SK-N-SH (cell line): Measurements from ENCODE around the gene DEPDC5. TPM values are rescaled to one million over a fixed set of nuclear protein-coding genes. Genes with fewer than 3 reads are reported as not detected.

Source experiments
- CTCF ChIA-PET: fragments of 300-600, 350-600 bp; formaldehyde crosslinking; extraction: SDS; loops from one replicate; lab custom pipeline; 2021; lab: Yijun Ruan, JAX
- POLR2A ChIA-PET: fragments of 350-600 bp; sonication (Branson Sonifier 250); formaldehyde crosslinking; extraction: SDS; loops from one replicate; lab custom pipeline; 2020; ENCODE audit warnings: antibody characterized with exemption, inconsistent platforms; lab: Yijun Ruan, JAX
- DNase-seq: peaks from one replicate; pipeline ENCODE4 v3.0.0; 2012
- H2AFZ ChIP-seq: fragments of 200-600 bp; sonication (generic); 2 replicates; pipeline ENCODE4 v1.8.1; 2016; ENCODE audit warnings: antibody characterized with exemption, mild to moderate bottlenecking, low read depth
- H3F3A ChIP-seq: fragments of 200-600 bp; sonication (generic); replicated peaks from 2 replicates; pipeline ENCODE3; 2016; ENCODE audit warnings: antibody characterized with exemption, mild to moderate bottlenecking; ENCODE audit not compliant: insufficient read depth
- H3K27ac ChIP-seq, 2 experiments: fragments of 200-500 bp in 1 of 2; fragments of 200-600 bp in 1 of 2; sonication (Bioruptor generic) in 1 of 2; sonication (generic), shearing (Covaris generic) in 1 of 2; 2 replicates each; pipeline versions ENCODE4 v1.5.1 to v1.6.1; 2014 to 2016; ENCODE audit warnings: low read depth in 2 of 2, inconsistent platforms in 1 of 2, low read length in 1 of 2, mild to moderate bottlenecking in 1 of 2, mixed read lengths in 1 of 2
- H3K27me3 ChIP-seq: fragments of 200-600 bp; sonication (generic), shearing (Covaris generic); 2 replicates; pipeline ENCODE4 v1.6.1; 2016; ENCODE audit warnings: mixed run types; ENCODE audit not compliant: insufficient read depth
- H3K36me3 ChIP-seq, 2 experiments: fragments of 200-500 bp in 1 of 2; fragments of 200-600 bp in 1 of 2; sonication (Bioruptor generic) in 1 of 2; sonication (generic) in 1 of 2; replicated peaks in 1 of 2; 2 replicates each; pipeline versions ENCODE3 to v1.5.1; 2014 to 2016; ENCODE audit warnings: low read length in 1 of 2, mild to moderate bottlenecking in 1 of 2; ENCODE audit not compliant: insufficient read depth in 2 of 2, control insufficient read depth in 1 of 2
- H3K4me1 ChIP-seq, 2 experiments: fragments of 200-500 bp in 1 of 2; fragments of 200-600 bp in 1 of 2; sonication (Bioruptor generic) in 1 of 2; sonication (generic), shearing (Covaris generic) in 1 of 2; 2 replicates each; pipeline versions ENCODE4 v1.5.1 to v1.6.1; 2014 to 2016; ENCODE audit warnings: low read depth in 1 of 2, low read length in 1 of 2, mixed run types in 1 of 2; ENCODE audit not compliant: insufficient read depth in 2 of 2, control insufficient read depth in 1 of 2
- H3K4me2 ChIP-seq: fragments of 200-600 bp; sonication (generic), shearing (Covaris generic); 2 replicates; pipeline ENCODE4 v1.6.1; 2017; ENCODE audit warnings: mixed run types
- H3K4me3 ChIP-seq, 2 experiments: fragments of 200-500 bp in 1 of 2; fragments of 200-600 bp in 1 of 2; sonication (Bioruptor generic) in 1 of 2; sonication (generic), shearing (Covaris generic) in 1 of 2; 2 replicates each; pipeline versions ENCODE4 v1.5.1 to v1.8.1; 2014 to 2016; ENCODE audit warnings: low read depth in 2 of 2, inconsistent platforms in 1 of 2, low read length in 1 of 2, mild to moderate bottlenecking in 1 of 2, mixed read lengths in 1 of 2, moderate library complexity in 1 of 2
- H3K79me2 ChIP-seq: fragments of 200-600 bp; sonication (generic); 2 replicates; pipeline ENCODE4 v1.8.1; 2017; ENCODE audit warnings: mild to moderate bottlenecking; ENCODE audit not compliant: insufficient read depth
- H3K9ac ChIP-seq: fragments of 200-600 bp; sonication (generic); 2 replicates; pipeline ENCODE4 v1.6.1; 2017; ENCODE audit warnings: mixed run types
- H3K9me2 ChIP-seq: fragments of 200-600 bp; sonication (generic); 2 replicates; pipeline ENCODE4 v1.6.1; 2017; ENCODE audit warnings: mixed run types
- H3K9me3 ChIP-seq: fragments of 200-600 bp; sonication (generic); 2 replicates; pipeline ENCODE4 v1.6.1; 2017; ENCODE audit warnings: mixed run types, mild to moderate bottlenecking, moderate library complexity
- H4K20me1 ChIP-seq: fragments of 200-600 bp; sonication (generic); 2 replicates; pipeline ENCODE4 v1.6.1; 2017; ENCODE audit warnings: mild to moderate bottlenecking, mixed run types; ENCODE audit not compliant: insufficient read depth
- ELF1 ChIP-seq: IDR thresholded peaks from 2 replicates; pipeline ENCODE4 v1.4.0; 2012
- EP300 ChIP-seq, 2 experiments: IDR thresholded peaks; 2 replicates each; pipeline versions ENCODE4 v1.4.0 to v1.6.1; 2012; ENCODE audit warnings: borderline replicate concordance in 1 of 2, low read depth in 1 of 2, low read length in 1 of 2
- FOSL2 ChIP-seq: IDR thresholded peaks from 2 replicates; pipeline ENCODE4 v1.4.0; 2012; ENCODE audit warnings: low read depth, mild to moderate bottlenecking, moderate library complexity, borderline replicate concordance
- FOXJ3 ChIP-seq: sonication (generic); formaldehyde crosslinking; IDR thresholded peaks from 2 replicates; pipeline ENCODE4 v1.5.1; 2020; ENCODE audit warnings: mild to moderate bottlenecking, missing genetic modification reagents
- FOXM1 ChIP-seq: IDR thresholded peaks from 2 replicates; pipeline ENCODE4 v1.4.0; 2012; ENCODE audit warnings: low read depth, mild to moderate bottlenecking
- JUND ChIP-seq: IDR thresholded peaks from 2 replicates; pipeline ENCODE4 v1.4.0; 2012
- PBX3 ChIP-seq: IDR thresholded peaks from 2 replicates; pipeline ENCODE4; 2012
- RXRA ChIP-seq: IDR thresholded peaks from 2 replicates; pipeline ENCODE4 v1.4.0; 2012; ENCODE audit warnings: low read depth, mild to moderate bottlenecking, borderline replicate concordance
- SIN3A ChIP-seq: IDR thresholded peaks from 2 replicates; pipeline ENCODE4 v1.6.1; 2012; ENCODE audit warnings: low read depth, mild to moderate bottlenecking, low read length, moderate library complexity, borderline replicate concordance
- SMC3 ChIP-seq: IDR thresholded peaks from 2 replicates; pipeline ENCODE4 v1.6.1; 2012; ENCODE audit warnings: low read depth, low read length, improper control_type of control experiment
- YY1 ChIP-seq: IDR thresholded peaks from 2 replicates; pipeline ENCODE4 v1.4.0; 2012; ENCODE audit warnings: low read depth, mild to moderate bottlenecking
- WGBS: methylation state at CpG from one replicate; pipeline ENCODE4 v1.1.6; 2017; ENCODE audit warnings: low lambda C conversion rate; 5-methylcytosine and 5-hydroxymethylcytosine counted together
- polyA plus RNA-seq, 3 experiments: library from polyadenylated mRNA; depleted of rRNA; stranded (reverse); fragments of >200 nt; gene quantifications; 2 replicates each; pipeline ENCODE4 v1.2.3, GENCODE V29; 2012
- TF ChIP-seq, protein P1 (sequence below): IDR thresholded peaks from 2 replicates; pipeline ENCODE4 v1.4.0; 2012; ENCODE audit warnings: low read depth, borderline replicate concordance
- TF ChIP-seq, protein P2 (sequence below): IDR thresholded peaks from 2 replicates; pipeline ENCODE4 v1.6.1; 2012; ENCODE audit warnings: mild to moderate bottlenecking, low read depth, low read length, moderate library complexity
- TF ChIP-seq, protein P3 (sequence below): fragments of 150-350 bp; IDR thresholded peaks from 2 replicates; pipeline ENCODE4 v1.6.1; 2016; ENCODE audit warnings: mild to moderate bottlenecking, low read depth, low read length

DEPDC5 gene
- polyA plus RNA-seq, 1 of the 3 experiments (the other 2 are of a cell fraction): 7.8 TPM

DNA sequence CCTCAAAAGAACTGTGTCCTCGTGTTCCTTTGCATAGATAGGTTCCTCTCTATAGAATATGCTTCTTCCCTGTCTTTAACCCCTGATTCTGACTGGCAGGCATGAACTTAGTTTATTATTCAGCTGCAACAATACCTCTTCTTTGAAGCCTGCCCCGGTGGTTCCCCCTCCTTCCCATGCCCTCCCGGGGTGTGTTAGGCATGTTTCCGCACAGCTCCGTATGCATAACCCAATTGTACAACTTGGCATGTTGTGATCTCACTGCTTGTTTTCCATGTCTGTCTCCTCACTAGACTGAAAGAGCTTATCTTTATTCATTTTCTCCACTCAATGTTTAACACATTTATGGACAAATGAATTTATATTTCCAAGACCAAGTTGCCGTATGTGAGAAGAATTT lies 72.6 kb downstream of the DEPDC5 start:
- TF ChIP-seq, protein P1, sequence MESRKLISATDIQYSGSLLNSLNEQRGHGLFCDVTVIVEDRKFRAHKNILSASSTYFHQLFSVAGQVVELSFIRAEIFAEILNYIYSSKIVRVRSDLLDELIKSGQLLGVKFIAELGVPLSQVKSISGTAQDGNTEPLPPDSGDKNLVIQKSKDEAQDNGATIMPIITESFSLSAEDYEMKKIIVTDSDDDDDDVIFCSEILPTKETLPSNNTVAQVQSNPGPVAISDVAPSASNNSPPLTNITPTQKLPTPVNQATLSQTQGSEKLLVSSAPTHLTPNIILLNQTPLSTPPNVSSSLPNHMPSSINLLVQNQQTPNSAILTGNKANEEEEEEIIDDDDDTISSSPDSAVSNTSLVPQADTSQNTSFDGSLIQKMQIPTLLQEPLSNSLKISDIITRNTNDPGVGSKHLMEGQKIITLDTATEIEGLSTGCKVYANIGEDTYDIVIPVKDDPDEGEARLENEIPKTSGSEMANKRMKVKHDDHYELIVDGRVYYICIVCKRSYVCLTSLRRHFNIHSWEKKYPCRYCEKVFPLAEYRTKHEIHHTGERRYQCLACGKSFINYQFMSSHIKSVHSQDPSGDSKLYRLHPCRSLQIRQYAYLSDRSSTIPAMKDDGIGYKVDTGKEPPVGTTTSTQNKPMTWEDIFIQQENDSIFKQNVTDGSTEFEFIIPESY: no peak
- TF ChIP-seq YY1 (no peak), JUND (no peak), RXRA (no peak), FOXJ3 (CRISPR knock-in tag) (no peak), SMC3 (no peak), FOXM1 (no peak), EP300 (IDR thresholded peaks at IDR 0.05; ENCODE audit: borderline replicate concordance in 1 of 2, low read depth in 1 of 2, low read length in 1 of 2) (no peak), ELF1 (no peak), PBX3 (no peak), SIN3A (no peak), FOSL2 (no peak)
- TF ChIP-seq, protein P2, sequence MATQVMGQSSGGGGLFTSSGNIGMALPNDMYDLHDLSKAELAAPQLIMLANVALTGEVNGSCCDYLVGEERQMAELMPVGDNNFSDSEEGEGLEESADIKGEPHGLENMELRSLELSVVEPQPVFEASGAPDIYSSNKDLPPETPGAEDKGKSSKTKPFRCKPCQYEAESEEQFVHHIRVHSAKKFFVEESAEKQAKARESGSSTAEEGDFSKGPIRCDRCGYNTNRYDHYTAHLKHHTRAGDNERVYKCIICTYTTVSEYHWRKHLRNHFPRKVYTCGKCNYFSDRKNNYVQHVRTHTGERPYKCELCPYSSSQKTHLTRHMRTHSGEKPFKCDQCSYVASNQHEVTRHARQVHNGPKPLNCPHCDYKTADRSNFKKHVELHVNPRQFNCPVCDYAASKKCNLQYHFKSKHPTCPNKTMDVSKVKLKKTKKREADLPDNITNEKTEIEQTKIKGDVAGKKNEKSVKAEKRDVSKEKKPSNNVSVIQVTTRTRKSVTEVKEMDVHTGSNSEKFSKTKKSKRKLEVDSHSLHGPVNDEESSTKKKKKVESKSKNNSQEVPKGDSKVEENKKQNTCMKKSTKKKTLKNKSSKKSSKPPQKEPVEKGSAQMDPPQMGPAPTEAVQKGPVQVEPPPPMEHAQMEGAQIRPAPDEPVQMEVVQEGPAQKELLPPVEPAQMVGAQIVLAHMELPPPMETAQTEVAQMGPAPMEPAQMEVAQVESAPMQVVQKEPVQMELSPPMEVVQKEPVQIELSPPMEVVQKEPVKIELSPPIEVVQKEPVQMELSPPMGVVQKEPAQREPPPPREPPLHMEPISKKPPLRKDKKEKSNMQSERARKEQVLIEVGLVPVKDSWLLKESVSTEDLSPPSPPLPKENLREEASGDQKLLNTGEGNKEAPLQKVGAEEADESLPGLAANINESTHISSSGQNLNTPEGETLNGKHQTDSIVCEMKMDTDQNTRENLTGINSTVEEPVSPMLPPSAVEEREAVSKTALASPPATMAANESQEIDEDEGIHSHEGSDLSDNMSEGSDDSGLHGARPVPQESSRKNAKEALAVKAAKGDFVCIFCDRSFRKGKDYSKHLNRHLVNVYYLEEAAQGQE: no peak
- TF ChIP-seq, protein P3, sequence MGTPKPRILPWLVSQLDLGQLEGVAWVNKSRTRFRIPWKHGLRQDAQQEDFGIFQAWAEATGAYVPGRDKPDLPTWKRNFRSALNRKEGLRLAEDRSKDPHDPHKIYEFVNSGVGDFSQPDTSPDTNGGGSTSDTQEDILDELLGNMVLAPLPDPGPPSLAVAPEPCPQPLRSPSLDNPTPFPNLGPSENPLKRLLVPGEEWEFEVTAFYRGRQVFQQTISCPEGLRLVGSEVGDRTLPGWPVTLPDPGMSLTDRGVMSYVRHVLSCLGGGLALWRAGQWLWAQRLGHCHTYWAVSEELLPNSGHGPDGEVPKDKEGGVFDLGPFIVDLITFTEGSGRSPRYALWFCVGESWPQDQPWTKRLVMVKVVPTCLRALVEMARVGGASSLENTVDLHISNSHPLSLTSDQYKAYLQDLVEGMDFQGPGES: no peak
- Histone ChIP-seq H3K4me2 (no peak overlapping the region), H3K4me3 (no peak overlapping the region), H3K9me2 (no peaks in the 10 kb centered on the region), H3K27me3 (no peaks in the 10 kb centered on the region), H4K20me1 (no peaks in the 10 kb centered on the region), H3K4me1 (peaks cover 4 to 13% of the 10 kb centered on the region in 2 experiments), H3F3A (peaks cover 22% of the 10 kb centered on the region), H3K36me3 (peaks cover 16 to 26% of the 10 kb centered on the region in 2 experiments), H3K9me3 (no peaks in the 10 kb centered on the region), H3K27ac (no peak overlapping the region), H3K9ac (no peak overlapping the region), H3K79me2 (no peaks in the 10 kb centered on the region), H2AFZ (no peak overlapping the region)
- no peak for DNase-seq
- ChIA-PET CTCF (no interaction called here), POLR2A (no interaction called here)
- 81% methylated on average over 6 of the region's 6 CpGs for WGBS
